Mesendoderm (in vitro differentiated cells): ENCODE results near the gene ARHGAP22.

Experiments
- DNase-seq: peaks from one replicate; pipeline ENCODE4 v3.0.0; 2013
- H2AK5ac ChIP-seq: 2 replicates; pipeline ENCODE4 v1.6.1; 2013; ENCODE audit warnings: low read length, inconsistent platforms
- H2BK120ac ChIP-seq: 2 replicates; pipeline ENCODE4 v1.6.1; 2013; ENCODE audit warnings: low read depth, mild to moderate bottlenecking, low read length, moderate library complexity, mixed read lengths
- H2BK15ac ChIP-seq: replicated peaks from 2 replicates; pipeline ENCODE4 v1.6.1; 2013; ENCODE audit warnings: low read depth, mild to moderate bottlenecking, moderate library complexity
- H2BK5ac ChIP-seq: 2 replicates; pipeline ENCODE4 v1.6.1; 2013; ENCODE audit warnings: low read length, inconsistent platforms
- H3K18ac ChIP-seq: 2 replicates; pipeline ENCODE4 v1.6.1; 2013; ENCODE audit warnings: mild to moderate bottlenecking, low read length, mixed read lengths
- H3K23ac ChIP-seq: one replicate; pipeline ENCODE4 v1.6.1; 2013; ENCODE audit warnings: low read length
- H3K27ac ChIP-seq: 2 replicates; pipeline ENCODE4 v1.5.1; 2013; ENCODE audit warnings: low read depth, mild to moderate bottlenecking, inconsistent platforms, low read length, moderate library complexity
- H3K27me3 ChIP-seq: 2 replicates; pipeline ENCODE4 v1.6.1; 2013; ENCODE audit warnings: low read length, control low read depth, mild to moderate bottlenecking, inconsistent platforms; ENCODE audit not compliant: insufficient read depth, poor library complexity
- H3K36me3 ChIP-seq: 2 replicates; pipeline ENCODE4 v1.6.1; 2013; ENCODE audit warnings: low read length, inconsistent platforms; ENCODE audit not compliant: control insufficient read depth, insufficient read depth
- H3K4ac ChIP-seq: one replicate; pipeline ENCODE4 v1.6.1; 2013; ENCODE audit warnings: low read depth, mild to moderate bottlenecking, low read length, moderate library complexity
- H3K4me1 ChIP-seq: 2 replicates; pipeline ENCODE4 v1.6.1; 2013; ENCODE audit warnings: low read depth, low read length, inconsistent platforms; ENCODE audit not compliant: control insufficient read depth
- H3K4me2 ChIP-seq: 2 replicates; pipeline ENCODE4 v1.6.1; 2013; ENCODE audit warnings: low read length
- H3K4me3 ChIP-seq: 2 replicates; pipeline ENCODE4 v1.5.1; 2013; ENCODE audit warnings: mild to moderate bottlenecking, low read length
- H3K56ac ChIP-seq: one replicate; pipeline ENCODE4 v1.6.1; 2013; ENCODE audit warnings: low read length
- H3K79me1 ChIP-seq: 2 replicates; pipeline ENCODE4 v1.6.1; 2013; ENCODE audit warnings: low read length, inconsistent platforms
- H3K79me2 ChIP-seq: 2 replicates; pipeline ENCODE4 v1.6.1; 2013; ENCODE audit warnings: mild to moderate bottlenecking, low read length; ENCODE audit not compliant: control insufficient read depth, insufficient read depth
- H3K9ac ChIP-seq: 2 replicates; pipeline ENCODE4 v1.6.1; 2013; ENCODE audit warnings: low read length, inconsistent platforms
- H4K5ac ChIP-seq: one replicate; pipeline ENCODE4 v1.6.1; 2013; ENCODE audit warnings: low read length
- H4K8ac ChIP-seq: one replicate; pipeline ENCODE4 v1.6.1; 2013; ENCODE audit warnings: low read depth, mild to moderate bottlenecking, control low read depth, low read length, moderate library complexity
- WGBS: extraction: QIAGEN DNeasy Blood & Tissue Kit; methylation state at CpG from one replicate; pipeline ENCODE4 v1.1.7; 2013; ENCODE audit warnings: low lambda C conversion rate, missing lambda C conversion rate; ENCODE audit not compliant: insufficient coverage; ENCODE audit errors: extremely low coverage; 5-methylcytosine and 5-hydroxymethylcytosine counted together

ARHGAP22 gene

DNA sequence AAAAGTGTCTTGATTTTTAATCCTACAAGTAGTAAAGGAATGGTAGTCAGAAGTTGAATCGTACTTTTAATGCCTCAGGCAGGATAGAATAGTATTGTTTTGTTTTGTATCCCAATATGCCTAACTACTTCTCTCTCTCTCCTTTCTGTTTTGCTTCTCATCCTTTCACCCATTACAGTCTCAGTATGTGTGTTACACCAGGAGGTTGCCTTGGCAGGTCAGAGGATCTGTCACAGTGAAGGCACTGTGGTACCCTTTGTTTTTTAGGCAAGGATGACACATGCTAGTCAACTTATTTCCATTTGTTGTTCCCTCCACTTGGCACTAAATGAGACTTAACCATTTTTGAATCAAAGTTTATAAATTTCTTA, 204.0 kb downstream of the ARHGAP22 start:
- DNase-seq, result no peak
- no peaks in the 10 kb centered on the region for H3K36me3 ChIP-seq
- H4K8ac ChIP-seq, result no peak overlapping the region
- H2BK5ac ChIP-seq, result no peak overlapping the region
- H3K4me3 ChIP-seq, result no peak overlapping the region
- H2BK120ac ChIP-seq, result no peak overlapping the region
- no peak overlapping the region for H3K27ac ChIP-seq
- H3K18ac ChIP-seq, result no peak overlapping the region
- WGBS, result no CpG with 5 or more reads among the region's 1 CpG
- no peak overlapping the region for H3K4me2 ChIP-seq
- H2BK15ac ChIP-seq, result no peak overlapping the region
- no peaks in the 10 kb centered on the region for H3K27me3 ChIP-seq
- H3K4ac ChIP-seq, result no peak overlapping the region
- H3K56ac ChIP-seq, result no peak overlapping the region
- H3K23ac ChIP-seq, result no peak overlapping the region
- H3K79me1 ChIP-seq, result no peaks in the 10 kb centered on the region
- peaks cover 4% of the 10 kb centered on the region for H3K4me1 ChIP-seq
- no peak overlapping the region for H4K5ac ChIP-seq
- H3K9ac ChIP-seq, result no peak overlapping the region
- no peak overlapping the region for H2AK5ac ChIP-seq
- no peaks in the 10 kb centered on the region for H3K79me2 ChIP-seq

DNA sequence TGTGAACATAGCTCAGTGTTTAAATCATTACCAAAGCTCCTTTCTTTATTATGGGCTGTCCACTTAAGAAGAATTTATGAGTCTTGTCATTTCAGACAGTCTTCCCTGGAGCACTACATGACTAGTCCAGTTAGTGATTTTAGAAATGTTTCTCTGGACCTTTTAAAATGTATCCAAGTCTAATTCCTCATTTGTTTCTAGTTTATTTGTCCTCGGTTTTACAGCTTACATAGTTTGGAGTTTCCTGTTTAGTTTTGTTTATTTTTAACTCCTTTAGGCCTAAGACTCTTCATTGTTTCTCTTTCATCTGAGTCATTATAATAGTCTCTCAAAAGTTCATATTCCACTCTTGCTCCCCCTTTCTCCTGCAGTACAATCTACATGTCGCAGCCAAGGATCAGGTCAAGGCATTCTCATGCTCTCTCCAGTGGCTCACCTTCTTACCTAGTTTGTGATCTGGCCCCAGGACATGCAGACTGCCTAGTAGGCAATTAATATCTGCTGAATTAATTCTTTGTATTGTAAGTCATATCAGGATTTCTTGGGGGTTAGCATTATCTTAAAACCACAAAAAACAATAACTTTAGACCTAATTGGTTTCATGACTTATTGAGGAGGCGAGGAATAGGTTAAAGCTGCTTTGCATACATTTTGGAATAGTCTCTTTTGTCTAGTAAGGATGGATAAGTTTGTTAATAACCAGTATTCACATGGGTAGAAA, 204.6 kb downstream of the ARHGAP22 start:
- Histone ChIP-seq H2BK120ac (no peak overlapping the region), H2BK15ac (no peak overlapping the region), H3K18ac (no peak overlapping the region), H4K8ac (no peak overlapping the region), H3K4ac (no peak overlapping the region), H3K27ac (no peak overlapping the region), H3K79me1 (no peaks in the 10 kb centered on the region), H2BK5ac (no peak overlapping the region), H3K56ac (no peak overlapping the region), H3K9ac (no peak overlapping the region), H3K4me2 (no peak overlapping the region), H3K27me3 (no peaks in the 10 kb centered on the region), H3K79me2 (no peaks in the 10 kb centered on the region), H3K36me3 (no peaks in the 10 kb centered on the region), H2AK5ac (no peak overlapping the region), H4K5ac (no peak overlapping the region), H3K23ac (no peak overlapping the region), H3K4me1 (peaks cover 4% of the 10 kb centered on the region), H3K4me3 (no peak overlapping the region)
- WGBS, result no CpG with 5 or more reads among the region's 3 CpGs
- no peak for DNase-seq

- Histone ChIP-seq H2BK15ac (no peak overlapping the region), H3K4me1 (peaks cover 4% of the 10 kb centered on the region), H3K18ac (no peak overlapping the region), H4K8ac (no peak overlapping the region), H3K36me3 (no peaks in the 10 kb centered on the region), H3K4ac (no peak overlapping the region), H3K23ac (no peak overlapping the region), H3K27me3 (no peaks in the 10 kb centered on the region), H3K4me3 (no peak overlapping the region), H2BK120ac (no peak overlapping the region), H4K5ac (no peak overlapping the region), H3K79me1 (no peaks in the 10 kb centered on the region), H3K79me2 (no peaks in the 10 kb centered on the region), H2AK5ac (no peak overlapping the region), H3K4me2 (no peak overlapping the region), H3K9ac (no peak overlapping the region), H2BK5ac (no peak overlapping the region), H3K56ac (peak overlapping the region; percentile 56), H3K27ac (no peak overlapping the region)
- peak; percentile 78 for DNase-seq
- WGBS, result no CpG with 5 or more reads among the region's 1 CpG
Measured at GRCh38 chr10:48399551-48399950, 205.3 kb downstream of the ARHGAP22 start.

DNA sequence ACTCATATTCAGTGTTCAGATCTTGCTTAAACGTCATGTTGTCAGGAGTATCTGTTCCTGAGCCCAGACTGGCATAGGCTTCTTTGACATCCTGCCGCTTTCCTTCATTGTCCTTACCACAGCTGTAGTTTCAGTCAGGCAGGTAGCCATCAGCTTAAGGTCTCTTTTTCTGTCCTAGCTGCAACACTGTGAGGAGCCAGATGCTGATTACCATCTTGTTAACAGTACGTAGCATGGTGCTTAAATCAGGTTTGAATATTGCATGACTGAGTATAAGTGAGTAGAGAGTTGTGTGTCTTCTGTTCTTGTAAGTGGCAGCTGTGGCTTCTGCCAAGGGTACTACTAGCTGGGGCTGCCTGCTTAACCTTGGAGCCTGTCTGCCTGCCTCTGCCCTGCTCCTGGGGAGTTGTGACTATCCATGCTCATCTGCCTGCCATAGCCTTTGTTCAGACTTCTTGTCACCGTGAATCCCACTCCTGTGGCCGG, 205.8 kb downstream of the ARHGAP22 start:
- H2BK120ac ChIP-seq, result no peak overlapping the region
- no peak overlapping the region for H3K4ac ChIP-seq
- no peak overlapping the region for H3K9ac ChIP-seq
- no peak overlapping the region for H3K23ac ChIP-seq
- peak overlapping the region; percentile 56 for H3K56ac ChIP-seq
- no peak overlapping the region for H4K8ac ChIP-seq
- no peak overlapping the region for H3K4me3 ChIP-seq
- H3K27ac ChIP-seq, result no peak overlapping the region
- H3K79me2 ChIP-seq, result no peaks in the 10 kb centered on the region
- H2BK5ac ChIP-seq, result no peak overlapping the region
- no peaks in the 10 kb centered on the region for H3K36me3 ChIP-seq
- no peak overlapping the region for H2BK15ac ChIP-seq
- H3K79me1 ChIP-seq, result no peaks in the 10 kb centered on the region
- H4K5ac ChIP-seq, result no peak overlapping the region
- WGBS, result no CpG with 5 or more reads among the region's 5 CpGs
- H3K18ac ChIP-seq, result no peak overlapping the region
- no peak for DNase-seq
- no peak overlapping the region for H3K4me2 ChIP-seq
- H3K4me1 ChIP-seq, result peaks cover 4% of the 10 kb centered on the region
- H2AK5ac ChIP-seq, result no peak overlapping the region
- H3K27me3 ChIP-seq, result no peaks in the 10 kb centered on the region

GRCh38 chr10:48398261-48398660, 206.6 kb downstream of the ARHGAP22 start:
- Histone ChIP-seq H3K36me3 (no peaks in the 10 kb centered on the region), H3K9ac (no peak overlapping the region), H3K27me3 (no peaks in the 10 kb centered on the region), H2BK5ac (no peak overlapping the region), H3K4me1 (peaks cover 4% of the 10 kb centered on the region), H2BK15ac (no peak overlapping the region), H4K8ac (no peak overlapping the region), H2AK5ac (no peak overlapping the region), H3K4me3 (no peak overlapping the region), H3K79me1 (no peaks in the 10 kb centered on the region), H4K5ac (no peak overlapping the region), H3K79me2 (no peaks in the 10 kb centered on the region), H2BK120ac (no peak overlapping the region), H3K27ac (no peak overlapping the region), H3K23ac (no peak overlapping the region), H3K4me2 (no peak overlapping the region), H3K56ac (no peak overlapping the region), H3K4ac (no peak overlapping the region), H3K18ac (no peak overlapping the region)
- no CpG with 5 or more reads among the region's 4 CpGs for WGBS
- DNase-seq, result no peak
